Urinary bladder (tissue), 4 donors: ENCODE measurements around the gene TRERF1. TPM values are rescaled to one million over a fixed set of nuclear protein-coding genes. Genes with fewer than 3 reads are reported as not detected.

Experiments used
- DNase-seq: peaks from one replicate; pipeline ENCODE4 v3.0.0-alpha.2; 2015; ENCODE audit errors: extremely low spot score
- H3K27ac ChIP-seq: one replicate; pipeline ENCODE4 v1.5.1; 2013; ENCODE audit warnings: low read depth, mild to moderate bottlenecking, moderate library complexity
- H3K36me3 ChIP-seq: one replicate; pipeline ENCODE4 v1.6.1; 2013; ENCODE audit warnings: mild to moderate bottlenecking, moderate library complexity; ENCODE audit not compliant: insufficient read depth
- H3K4me1 ChIP-seq: one replicate; pipeline ENCODE4 v1.6.1; 2013; ENCODE audit warnings: mild to moderate bottlenecking, moderate library complexity; ENCODE audit not compliant: insufficient read depth
- H3K4me3 ChIP-seq: one replicate; pipeline ENCODE4 v1.5.1; 2013; ENCODE audit warnings: low read depth, low read length
- WGBS: extraction: QIAGEN DNeasy Blood & Tissue Kit; methylation state at CpG from one replicate; pipeline ENCODE4 v1.1.7; 2013; 5-methylcytosine and 5-hydroxymethylcytosine counted together
- polyA plus RNA-seq: library from polyadenylated mRNA; stranded (reverse); fragments of 200-250 nt; gene quantifications from one replicate; pipeline ENCODE4 v1.2.3, GENCODE V29; 2013
- total RNA-seq: library from RNA; depleted of rRNA; stranded (reverse); fragments of >200 nt; gene quantifications from one replicate; pipeline ENCODE4 v1.2.3, GENCODE V29; 2014
- donor health status: healthy with polysubstance abuse.
- donor health status: healthy.

The TRERF1 gene
- total and polyA plus RNA-seq, 2 donors = 7.9 to 12.1 TPM

GRCh38 chr6:42460883-42461282, 9.2 kb upstream of the TRERF1 start:
- Histone ChIP-seq H3K27ac (no peak overlapping the region), H3K4me1 (no peaks in the 10 kb centered on the region), H3K36me3 (no peaks in the 10 kb centered on the region), H3K4me3 (no peak overlapping the region)
- 38% methylated on average over 1 of the region's 1 CpG for WGBS
- DNase-seq = no peak

GRCh38 chr6:42459888-42460287, 8.2 kb upstream of the TRERF1 start:
- Histone ChIP-seq H3K4me3 (no peak overlapping the region), H3K4me1 (no peaks in the 10 kb centered on the region), H3K36me3 (no peaks in the 10 kb centered on the region), H3K27ac (no peak overlapping the region)
- no peak for DNase-seq
- WGBS = 94% methylated on average over 5 of the region's 5 CpGs

DNA sequence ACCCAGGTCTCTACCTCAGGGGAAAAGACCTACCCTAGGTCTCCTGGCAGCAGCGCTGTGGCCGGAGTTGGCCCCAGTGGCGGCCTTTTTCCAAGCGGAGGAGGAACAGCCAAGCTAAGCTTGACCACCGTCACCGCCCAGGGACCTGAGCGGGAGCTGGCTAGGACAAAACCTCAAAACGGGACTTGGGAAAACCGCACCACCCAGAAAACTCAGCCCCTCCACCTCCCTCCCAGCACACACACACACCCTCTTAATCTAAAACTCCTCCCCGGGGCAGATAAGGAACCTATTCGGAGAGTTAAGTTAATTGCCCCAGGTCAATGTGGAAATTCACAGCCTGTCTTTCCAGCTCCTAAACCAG, 2.7 kb upstream of the TRERF1 start:
- no peaks in the 10 kb centered on the region for H3K4me1 ChIP-seq
- peak overlapping the region; percentile 43 for H3K27ac ChIP-seq
- WGBS = 26% methylated on average over 11 of the region's 11 CpGs
- H3K36me3 ChIP-seq = no peaks in the 10 kb centered on the region
- H3K4me3 ChIP-seq = no peak overlapping the region
- DNase-seq = no peak

DNA sequence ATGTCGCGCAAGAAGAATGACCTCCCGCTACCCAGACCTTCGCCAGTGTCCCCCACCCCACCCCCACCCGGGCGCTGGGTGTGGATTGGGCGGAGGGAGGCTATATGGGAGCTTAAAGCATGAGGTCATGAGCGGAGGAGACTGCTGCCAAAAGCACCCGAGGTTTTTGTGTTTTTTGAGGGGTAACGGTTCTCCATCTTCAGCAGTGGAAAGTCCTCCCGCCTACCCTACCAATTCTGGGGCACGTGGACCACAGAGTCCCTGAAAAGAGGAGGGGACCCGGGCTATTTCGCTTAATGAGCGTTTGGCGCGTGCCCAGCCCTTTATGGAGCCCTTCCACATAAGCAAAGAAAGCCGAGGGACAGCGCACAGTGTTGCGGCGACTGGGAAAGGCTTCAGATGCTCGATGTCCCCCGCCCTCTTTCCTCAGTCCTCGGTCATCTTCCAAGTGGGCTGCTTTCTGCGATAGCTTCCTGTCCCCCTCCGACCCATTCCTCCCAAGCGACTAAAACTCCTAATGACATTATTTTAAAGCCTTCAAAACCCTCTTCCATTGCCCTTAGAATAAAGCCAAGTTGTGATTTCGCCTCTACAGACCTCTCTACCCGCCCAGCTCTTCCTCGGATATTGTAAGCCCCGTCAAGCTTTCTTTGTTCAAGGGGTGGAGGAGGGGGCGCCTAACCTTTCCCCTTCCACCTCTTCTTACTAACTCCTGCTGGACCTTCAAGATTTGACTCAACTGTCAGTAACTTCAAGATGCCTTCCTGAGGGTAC, 2.1 kb upstream of the TRERF1 start:
- Histone ChIP-seq H3K4me3 (peak overlapping the region; percentile 66), H3K36me3 (no peaks in the 10 kb centered on the region), H3K27ac (peak overlapping the region; percentile 43), H3K4me1 (no peaks in the 10 kb centered on the region)
- DNase-seq = peak; percentile 54
- 3% methylated on average over 32 of the region's 32 CpGs for WGBS

- no peaks in the 10 kb centered on the region for H3K4me1 ChIP-seq
- under 1% methylated on average over 55 of the region's 57 CpGs for WGBS
- peak; percentile 84 for DNase-seq
Measured at GRCh38 chr6:42453031-42453653, 1.4 kb upstream of the TRERF1 start.

GRCh38 chr6:42452171-42453030, 675 bp upstream of the TRERF1 start:
- Histone ChIP-seq H3K27ac (peak overlapping the region; percentile 80), H3K4me3 (peak overlapping the region; percentile 66), H3K4me1 (no peaks in the 10 kb centered on the region), H3K36me3 (no peaks in the 10 kb centered on the region)
- WGBS = under 1% methylated on average over 77 of the region's 78 CpGs
- DNase-seq = peak; percentile 78

More at GRCh38 chr6:42453031-42453653, 1.4 kb upstream of the TRERF1 start:
- Histone ChIP-seq H3K27ac (peak overlapping the region; percentile 80), H3K4me3 (peak overlapping the region; percentile 66), H3K36me3 (no peaks in the 10 kb centered on the region)

GRCh38 chr6:42450477-42451332, 1.0 kb downstream of the TRERF1 start:
- Histone ChIP-seq H3K36me3 (no peaks in the 10 kb centered on the region), H3K27ac (peak overlapping the region; percentile 60), H3K4me1 (no peaks in the 10 kb centered on the region), H3K4me3 (peak overlapping the region; percentile 66)
- 3% methylated on average over 22 of the region's 22 CpGs for WGBS
- DNase-seq = no peak

DNA sequence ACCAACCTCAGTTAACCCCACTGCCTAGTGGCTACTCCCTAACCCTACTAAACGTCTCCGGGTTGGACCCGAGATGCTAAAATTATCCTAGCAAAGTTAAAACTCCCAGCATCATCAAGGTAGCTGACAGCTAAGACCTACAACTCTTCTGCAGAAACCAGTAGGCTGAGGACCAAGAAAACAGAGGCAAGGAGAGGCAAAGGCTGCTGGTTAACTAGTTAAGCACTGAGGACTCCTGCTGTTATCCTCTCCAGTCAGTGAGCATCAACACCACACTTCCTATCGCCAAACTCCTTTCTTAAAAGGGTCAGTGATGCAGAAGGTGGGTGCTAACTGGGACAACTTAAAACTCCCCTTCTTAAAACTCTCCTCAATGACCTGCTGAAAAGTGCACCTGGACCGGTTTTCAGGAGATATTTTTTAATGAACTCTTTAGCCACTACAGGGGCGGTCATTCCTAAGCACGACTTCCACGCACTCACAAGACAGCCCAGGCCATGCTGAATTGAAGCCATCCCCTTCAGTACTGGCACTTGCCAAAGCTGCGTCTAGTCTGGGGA, 1.7 kb downstream of the TRERF1 start:
- H3K4me1 ChIP-seq = peaks cover 3% of the 10 kb centered on the region
- WGBS = 13% methylated on average over 9 of the region's 9 CpGs
- peak overlapping the region; percentile 60 for H3K27ac ChIP-seq
- peaks cover 2% of the 10 kb centered on the region for H3K36me3 ChIP-seq
- DNase-seq = no peak
- H3K4me3 ChIP-seq = peak overlapping the region; percentile 66

GRCh38 chr6:42448927-42449659, 2.6 kb downstream of the TRERF1 start:
- WGBS = 27% methylated on average over 7 of the region's 7 CpGs
- Histone ChIP-seq H3K4me1 (peaks cover 3% of the 10 kb centered on the region), H3K36me3 (peaks cover 2% of the 10 kb centered on the region), H3K4me3 (peak overlapping the region; percentile 27), H3K27ac (peak overlapping the region; percentile 27)
- no peak for DNase-seq

GRCh38 chr6:42448391-42448790, 3.3 kb downstream of the TRERF1 start:
- 49% methylated on average over 5 of the region's 5 CpGs for WGBS
- Histone ChIP-seq H3K4me1 (peaks cover 3% of the 10 kb centered on the region), H3K36me3 (peaks cover 2% of the 10 kb centered on the region), H3K4me3 (no peak overlapping the region), H3K27ac (peak overlapping the region; percentile 27)
- DNase-seq = no peak

- no peak overlapping the region for H3K4me3 ChIP-seq
- no peak for DNase-seq
- H3K36me3 ChIP-seq = peaks cover 2% of the 10 kb centered on the region
- H3K4me1 ChIP-seq = peaks cover 3% of the 10 kb centered on the region
- WGBS = 67% methylated on average over 3 of the region's 3 CpGs
- H3K27ac ChIP-seq = no peak overlapping the region
Measured at GRCh38 chr6:42446996-42447395, 4.7 kb downstream of the TRERF1 start.

GRCh38 chr6:42446370-42446769, 5.4 kb downstream of the TRERF1 start:
- no peak for DNase-seq
- 89% methylated on average over 5 of the region's 5 CpGs for WGBS
- Histone ChIP-seq H3K36me3 (peaks cover 2% of the 10 kb centered on the region), H3K4me3 (no peak overlapping the region), H3K27ac (no peak overlapping the region), H3K4me1 (peaks cover 3% of the 10 kb centered on the region)
